H9 (cell line): Measurements from ENCODE around the gene SCN8A. TPM values are rescaled to one million over a fixed set of nuclear protein-coding genes. Genes with fewer than 3 reads are reported as not detected.

Source experiments
- DNase-seq: peaks from one replicate; pipeline ENCODE4 v3.0.0-alpha.2; 2017
- H2AFZ ChIP-seq: one replicate; pipeline ENCODE4 v1.6.1; 2013; ENCODE audit warnings: mild to moderate bottlenecking, low read length, control low read depth, moderate library complexity
- H2AK5ac ChIP-seq: 2 replicates; pipeline ENCODE4 v1.6.1; 2013; ENCODE audit warnings: low read length, control low read depth, mixed read lengths; ENCODE audit not compliant: insufficient read length
- H2BK120ac ChIP-seq: one replicate; pipeline ENCODE4 v1.6.1; 2013; ENCODE audit warnings: low read depth, mild to moderate bottlenecking, low read length, control low read depth, inconsistent platforms; ENCODE audit not compliant: poor library complexity, severe bottlenecking
- H2BK12ac ChIP-seq: 2 replicates; pipeline ENCODE4 v1.6.1; 2013; ENCODE audit warnings: low read length, control low read depth, mixed read lengths, low read depth; ENCODE audit not compliant: insufficient read length
- H2BK15ac ChIP-seq: 2 replicates; pipeline ENCODE4 v1.6.1; 2013; ENCODE audit warnings: low read depth, low read length, control low read depth
- H2BK20ac ChIP-seq: one replicate; pipeline ENCODE4 v1.6.1; 2013; ENCODE audit warnings: low read depth, mild to moderate bottlenecking, low read length, control low read depth, inconsistent platforms; ENCODE audit not compliant: poor library complexity, severe bottlenecking
- H2BK5ac ChIP-seq: 2 replicates; pipeline ENCODE4 v1.6.1; 2013; ENCODE audit warnings: low read length, control low read depth, mixed read lengths; ENCODE audit not compliant: insufficient read length
- H3K14ac ChIP-seq: 2 replicates; pipeline ENCODE4 v1.6.1; 2013; ENCODE audit warnings: low read length, control low read depth; ENCODE audit not compliant: insufficient read depth
- H3K18ac ChIP-seq: 2 replicates; pipeline ENCODE4 v1.6.1; 2013; ENCODE audit warnings: low read depth, mild to moderate bottlenecking, mixed read lengths, low read length, control low read depth; ENCODE audit not compliant: insufficient read length
- H3K23ac ChIP-seq: 2 replicates; pipeline ENCODE4 v1.6.1; 2013; ENCODE audit warnings: low read length, control low read depth, mixed read lengths, low read depth; ENCODE audit not compliant: insufficient read length
- H3K23me2 ChIP-seq: 2 replicates; pipeline ENCODE4 v1.6.1; 2013; ENCODE audit warnings: low read depth, mild to moderate bottlenecking, mixed read lengths, low read length, control low read depth; ENCODE audit not compliant: insufficient read length, poor library complexity, severe bottlenecking
- H3K27ac ChIP-seq: 2 replicates; pipeline ENCODE4 v1.5.1; 2013; ENCODE audit warnings: low read length, control low read depth, mixed read lengths, low read depth; ENCODE audit not compliant: insufficient read length
- H3K27me3 ChIP-seq: 2 replicates; pipeline ENCODE4 v1.6.1; 2013; ENCODE audit warnings: low read length, control low read depth, inconsistent platforms; ENCODE audit not compliant: insufficient read depth
- H3K4ac ChIP-seq: 2 replicates; pipeline ENCODE4 v1.6.1; 2013; ENCODE audit warnings: low read depth, mild to moderate bottlenecking, control low read depth, inconsistent platforms, low read length, moderate library complexity
- H3K4me1 ChIP-seq: 2 replicates; pipeline ENCODE4 v1.6.1; 2013; ENCODE audit warnings: low read length, control low read depth, inconsistent platforms; ENCODE audit not compliant: insufficient read depth
- H3K4me2 ChIP-seq: 2 replicates; pipeline ENCODE4 v1.6.1; 2013; ENCODE audit warnings: low read length, control low read depth, mixed read lengths; ENCODE audit not compliant: insufficient read length, insufficient read depth
- H3K56ac ChIP-seq: 2 replicates; pipeline ENCODE4 v1.6.1; 2013; ENCODE audit warnings: low read depth, mild to moderate bottlenecking, mixed read lengths, low read length, control low read depth; ENCODE audit not compliant: insufficient read length
- H3K79me1 ChIP-seq: 2 replicates; pipeline ENCODE4 v1.6.1; 2013; ENCODE audit warnings: low read depth, mild to moderate bottlenecking, moderate library complexity, low read length, control low read depth, inconsistent platforms; ENCODE audit not compliant: insufficient read depth, poor library complexity, severe bottlenecking
- H3K79me2 ChIP-seq: 2 replicates; pipeline ENCODE4 v1.6.1; 2013; ENCODE audit warnings: low read length, control low read depth, inconsistent platforms; ENCODE audit not compliant: insufficient read depth
- H3K9ac ChIP-seq: 2 replicates; pipeline ENCODE4 v1.6.1; 2013; ENCODE audit warnings: low read length, control low read depth, mixed read lengths; ENCODE audit not compliant: insufficient read length; ENCODE audit errors: extremely low read depth
- H3K9me3 ChIP-seq: one replicate; pipeline ENCODE4 v1.6.1; 2013; ENCODE audit warnings: low read depth, low read length, inconsistent platforms; ENCODE audit not compliant: control insufficient read depth
- H3T11ph ChIP-seq: one replicate; pipeline ENCODE4 v1.6.1; 2013; ENCODE audit warnings: mild to moderate bottlenecking, low read length, control low read depth, inconsistent platforms
- H4K20me1 ChIP-seq: one replicate; pipeline ENCODE4 v1.6.1; 2013; ENCODE audit not compliant: control insufficient read depth, insufficient read length, insufficient read depth
- H4K5ac ChIP-seq: 2 replicates; pipeline ENCODE4 v1.6.1; 2013; ENCODE audit warnings: low read depth, mild to moderate bottlenecking, mixed read lengths, low read length, control low read depth; ENCODE audit not compliant: insufficient read length
- H4K8ac ChIP-seq: replicated peaks from 2 replicates; pipeline ENCODE4 v1.6.1; 2013; ENCODE audit warnings: low read length, control low read depth, mixed read lengths, low read depth; ENCODE audit not compliant: insufficient read length
- H4K91ac ChIP-seq: 2 replicates; pipeline ENCODE4 v1.6.1; 2013; ENCODE audit warnings: low read depth, mild to moderate bottlenecking, moderate library complexity, mixed read lengths, low read length, control low read depth; ENCODE audit not compliant: insufficient read length
- H3K27ac Mint-ChIP-seq, 3 experiments: 2 replicates in 2 of 3; 3 replicates in 1 of 3; pipeline ENCODE4 v1.8.0; 2020 to 2021; ENCODE audit warnings: mixed read lengths in 3 of 3, mild to moderate bottlenecking in 1 of 3, moderate library complexity in 1 of 3
- H3K27me3 Mint-ChIP-seq: 2 replicates; pipeline ENCODE4 v1.8.0; 2021; ENCODE audit warnings: low read depth, mild to moderate bottlenecking, moderate library complexity, mixed read lengths
- H3K36me3 Mint-ChIP-seq, 3 experiments: 2 replicates in 2 of 3; 3 replicates in 1 of 3; pipeline ENCODE4 v1.8.0; 2020 to 2021; ENCODE audit warnings: low read depth in 3 of 3, mixed read lengths in 3 of 3; ENCODE audit not compliant: insufficient read depth in 1 of 3
- H3K4me1 Mint-ChIP-seq, 2 experiments: 2 replicates each; pipeline ENCODE4 v1.8.0; 2020; ENCODE audit warnings: mixed read lengths in 2 of 2
- H3K4me3 Mint-ChIP-seq, 2 experiments: 2 replicates in 1 of 2; 3 replicates in 1 of 2; pipeline ENCODE4 v1.8.0; 2020 to 2021; ENCODE audit warnings: mild to moderate bottlenecking in 2 of 2, mixed read lengths in 2 of 2, moderate library complexity in 1 of 2
- H3K9me3 Mint-ChIP-seq, 2 experiments: 2 replicates in 1 of 2; 3 replicates in 1 of 2; pipeline ENCODE4 v1.8.0; 2020; ENCODE audit warnings: mild to moderate bottlenecking in 2 of 2, mixed read lengths in 2 of 2, moderate library complexity in 1 of 2
- WGBS: extraction: QIAGEN DNeasy Blood & Tissue Kit; methylation state at CpG from one replicate; pipeline ENCODE4 v1.1.7; 2013; ENCODE audit warnings: missing lambda C conversion rate, low lambda C conversion rate, mixed read lengths; ENCODE audit not compliant: insufficient read length; ENCODE audit errors: extremely low coverage; 5-methylcytosine and 5-hydroxymethylcytosine counted together
- total RNA-seq: library from RNA; stranded (reverse); gene quantifications from 2 replicates; pipeline ENCODE4 v1.2.1, GENCODE V29; 2021
- TF ChIP-seq, protein P1 (sequence below): fragments of 200-600 bp; sonication (generic); conservative IDR thresholded peaks from 3 replicates; pipeline ENCODE4 v1.8.0; 2021; ENCODE audit warnings: antibody characterized with exemption, mild to moderate bottlenecking

The SCN8A gene
- total RNA-seq, 1 experiment from 2014 or later = 15.2 TPM

GRCh38 chr12:51837286-51837685, 246.3 kb downstream of the SCN8A start:
- Mint-ChIP-seq H3K27me3 (peaks cover 19% of the 10 kb centered on the region), H3K27ac (peak overlapping the region; percentile 38 to 79 (median 78); a peak in 4 of 7 replicates), H3K4me3 (peak overlapping the region in 1 of 2 experiments; percentile 23; a peak in 1 of 5 replicates), H3K36me3 (peaks cover 0 to 5% (median 3%) of the 10 kb centered on the region in 3 experiments; a peak in 3 of 7 replicates), H3K4me1 (peaks cover 71 to 86% of the 10 kb centered on the region in 2 experiments), H3K9me3 (no peaks in the 10 kb centered on the region)
- Histone ChIP-seq H2BK20ac (no peak overlapping the region), H3T11ph (no peak overlapping the region), H3K18ac (no peak overlapping the region), H3K4ac (no peak overlapping the region), H2AFZ (no peak overlapping the region), H2AK5ac (no peak overlapping the region), H3K79me1 (no peaks in the 10 kb centered on the region), H3K23me2 (no peaks in the 10 kb centered on the region), H3K23ac (no peak overlapping the region), H4K5ac (no peak overlapping the region), H3K9me3 (no peaks in the 10 kb centered on the region), H4K91ac (no peak overlapping the region), H3K14ac (no peak overlapping the region), H3K79me2 (no peaks in the 10 kb centered on the region), H3K27ac (no peak overlapping the region), H4K8ac (no peak overlapping the region), H3K4me2 (no peak overlapping the region), H3K9ac (no peak overlapping the region), H3K27me3 (no peaks in the 10 kb centered on the region), H3K4me1 (peaks cover 2% of the 10 kb centered on the region; the same call in 1 of the 2 replicates), H2BK15ac (no peak overlapping the region), H2BK120ac (no peak overlapping the region), H4K20me1 (no peaks in the 10 kb centered on the region), H2BK12ac (no peak overlapping the region), H3K56ac (no peak overlapping the region), H2BK5ac (no peak overlapping the region)
- no CpG with 5 or more reads among the region's 7 CpGs for WGBS
- TF ChIP-seq, protein P1, sequence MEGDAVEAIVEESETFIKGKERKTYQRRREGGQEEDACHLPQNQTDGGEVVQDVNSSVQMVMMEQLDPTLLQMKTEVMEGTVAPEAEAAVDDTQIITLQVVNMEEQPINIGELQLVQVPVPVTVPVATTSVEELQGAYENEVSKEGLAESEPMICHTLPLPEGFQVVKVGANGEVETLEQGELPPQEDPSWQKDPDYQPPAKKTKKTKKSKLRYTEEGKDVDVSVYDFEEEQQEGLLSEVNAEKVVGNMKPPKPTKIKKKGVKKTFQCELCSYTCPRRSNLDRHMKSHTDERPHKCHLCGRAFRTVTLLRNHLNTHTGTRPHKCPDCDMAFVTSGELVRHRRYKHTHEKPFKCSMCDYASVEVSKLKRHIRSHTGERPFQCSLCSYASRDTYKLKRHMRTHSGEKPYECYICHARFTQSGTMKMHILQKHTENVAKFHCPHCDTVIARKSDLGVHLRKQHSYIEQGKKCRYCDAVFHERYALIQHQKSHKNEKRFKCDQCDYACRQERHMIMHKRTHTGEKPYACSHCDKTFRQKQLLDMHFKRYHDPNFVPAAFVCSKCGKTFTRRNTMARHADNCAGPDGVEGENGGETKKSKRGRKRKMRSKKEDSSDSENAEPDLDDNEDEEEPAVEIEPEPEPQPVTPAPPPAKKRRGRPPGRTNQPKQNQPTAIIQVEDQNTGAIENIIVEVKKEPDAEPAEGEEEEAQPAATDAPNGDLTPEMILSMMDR = no peak
- DNase-seq = no peak
